IgD-negative memory B cell (primary cell): Measurements from ENCODE around the gene ZNF189. TPM values are rescaled to one million over a fixed set of nuclear protein-coding genes. Genes with fewer than 3 reads are reported as not detected.

ENCODE experiments used
- H3K27ac Mint-ChIP-seq, 3 donors: one replicate each; pipeline ENCODE4 v1.8.0; 2020 to 2022; ENCODE audit warnings: mild to moderate bottlenecking in 3 of 3, mixed read lengths in 3 of 3, moderate library complexity in 1 of 3
- H3K27me3 Mint-ChIP-seq: one replicate; pipeline ENCODE4 v1.8.0; 2021; ENCODE audit warnings: mixed read lengths
- H3K36me3 Mint-ChIP-seq: one replicate; pipeline ENCODE4 v1.8.0; 2020; ENCODE audit warnings: mild to moderate bottlenecking, mixed read lengths
- H3K4me1 Mint-ChIP-seq, 3 donors: one replicate each; pipeline ENCODE4 v1.8.0; 2020 to 2022; ENCODE audit warnings: mixed read lengths in 3 of 3, mild to moderate bottlenecking in 1 of 3
- H3K4me3 Mint-ChIP-seq, 4 donors: one replicate each; pipeline ENCODE4 v1.8.0; 2020 to 2022; ENCODE audit warnings: mild to moderate bottlenecking in 4 of 4, mixed read lengths in 4 of 4, moderate library complexity in 3 of 4
- H3K9me3 Mint-ChIP-seq, 3 donors: one replicate each; pipeline ENCODE4 v1.8.0; 2020 to 2021; ENCODE audit warnings: mixed read lengths in 3 of 3, mild to moderate bottlenecking in 1 of 3
- polyA plus RNA-seq: library from polyadenylated mRNA; unstranded; fragments of 300-500 nt; fragmentation: Illumina TruSeq; gene quantifications from one replicate; pipeline ENCODE4 v1.2.3, GENCODE V29; 2021

ZNF189 gene
- polyA plus RNA-seq, 1 donor from 2014 or later, result 3.8 TPM

DNA sequence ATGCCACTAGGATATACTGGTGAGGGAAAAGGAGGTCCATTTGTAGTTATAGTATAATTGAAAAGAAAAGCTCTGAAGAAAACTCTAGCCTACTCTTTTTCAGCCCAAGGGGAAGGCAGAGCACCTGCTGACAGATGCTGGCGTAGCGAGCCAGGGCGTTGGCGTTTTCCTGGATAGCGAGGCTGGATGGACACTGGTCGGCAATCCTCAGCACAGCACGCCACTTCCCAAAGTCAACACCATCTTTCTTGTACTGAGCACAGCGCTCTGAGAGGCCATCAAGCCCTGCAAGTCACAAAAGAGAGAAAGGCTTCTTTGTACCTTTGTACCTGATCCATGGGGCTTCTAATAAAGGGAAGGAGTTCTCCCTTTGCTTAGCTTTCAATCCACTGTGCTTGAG, 28.7 kb downstream of the ZNF189 start:
- Mint-ChIP-seq H3K4me3 (peak overlapping the region in 2 of 4 donors; percentile 1 to 19), H3K36me3 (peaks cover 8% of the 10 kb centered on the region), H3K27me3 (no peaks in the 10 kb centered on the region), H3K9me3 (peaks cover 0 to 9% (median 2%) of the 10 kb centered on the region in 3 donors), H3K4me1 (peaks cover 14 to 32% (median 20%) of the 10 kb centered on the region in 3 donors), H3K27ac (peak overlapping the region; percentile 19 to 78 (median 71))

DNA sequence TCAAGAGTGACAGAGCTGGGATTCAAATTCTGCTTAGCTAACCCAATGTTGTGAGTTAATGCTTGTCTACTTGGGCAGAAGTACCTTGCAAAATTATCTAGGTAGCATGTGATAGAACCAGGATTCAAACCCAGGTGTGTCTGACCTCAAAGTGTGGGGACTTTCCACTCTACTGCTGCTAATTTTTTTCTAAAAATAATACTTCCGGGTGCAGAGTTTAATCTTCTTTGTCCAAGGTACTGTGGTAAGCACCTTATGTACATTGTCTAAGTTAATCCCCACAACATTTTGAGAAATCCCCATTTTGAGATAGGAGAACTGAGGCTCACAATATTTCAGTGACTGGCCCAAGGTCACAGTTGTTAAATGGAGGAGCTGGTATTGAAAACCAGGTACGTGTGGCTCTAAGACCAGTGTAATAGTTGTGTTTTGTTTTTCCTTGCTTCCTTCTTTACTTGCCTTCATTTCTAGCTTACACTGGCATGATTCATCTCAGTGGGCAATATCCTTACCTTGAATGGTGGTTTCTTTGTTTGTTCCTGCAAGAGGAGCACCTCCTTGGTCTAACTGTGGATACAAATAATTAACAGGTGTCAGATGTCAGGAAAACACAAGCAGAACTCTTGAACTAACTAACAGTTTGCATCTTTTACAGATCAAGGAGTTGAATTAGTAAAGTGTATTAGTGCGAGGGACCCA, 29.5 kb downstream of the ZNF189 start:
- peak overlapping the region; percentile 19 to 92 (median 71) for H3K27ac Mint-ChIP-seq
- H3K27me3 Mint-ChIP-seq, result no peaks in the 10 kb centered on the region
- H3K36me3 Mint-ChIP-seq, result peaks cover 8% of the 10 kb centered on the region
- H3K9me3 Mint-ChIP-seq, result peaks cover 0 to 9% (median 2%) of the 10 kb centered on the region in 3 donors
- H3K4me1 Mint-ChIP-seq, result peaks cover 14 to 32% (median 20%) of the 10 kb centered on the region in 3 donors
- H3K4me3 Mint-ChIP-seq, result peak overlapping the region; percentile 1 to 65 (median 11)

- peaks cover 14 to 32% (median 20%) of the 10 kb centered on the region in 3 donors for H3K4me1 Mint-ChIP-seq
- no peaks in the 10 kb centered on the region for H3K27me3 Mint-ChIP-seq
- no peak overlapping the region for H3K27ac Mint-ChIP-seq
- H3K4me3 Mint-ChIP-seq, result no peak overlapping the region
- peaks cover 0 to 9% (median 4%) of the 10 kb centered on the region in 3 donors for H3K9me3 Mint-ChIP-seq
- peaks cover 8% of the 10 kb centered on the region for H3K36me3 Mint-ChIP-seq
These were observed 30.3 kb downstream of the ZNF189 start for GRCh38 chr9:101428909-101429308.

DNA sequence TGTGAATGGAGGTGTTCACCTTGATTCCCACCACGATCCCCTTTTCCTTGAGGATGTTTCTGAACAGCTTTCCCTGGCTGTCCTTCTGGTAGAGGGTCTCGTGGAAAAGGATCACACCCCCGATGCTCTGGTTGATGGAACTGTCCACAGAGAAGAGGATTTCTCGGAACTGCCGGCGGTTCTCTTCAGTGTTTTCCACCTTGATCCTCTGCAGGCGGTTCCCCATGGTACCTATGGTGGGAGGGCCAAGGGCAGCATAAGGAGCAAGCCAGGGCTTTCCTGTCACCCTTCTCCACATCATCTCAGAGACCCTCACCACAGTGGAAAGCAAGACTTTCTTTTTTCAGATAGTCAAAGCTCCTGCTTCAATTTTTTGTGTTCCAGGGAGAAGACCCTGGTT, 31.1 kb downstream of the ZNF189 start:
- H3K27me3 Mint-ChIP-seq, result no peaks in the 10 kb centered on the region
- peaks cover 14 to 34% (median 20%) of the 10 kb centered on the region in 3 donors for H3K4me1 Mint-ChIP-seq
- no peak overlapping the region for H3K4me3 Mint-ChIP-seq
- H3K27ac Mint-ChIP-seq, result no peak overlapping the region
- H3K36me3 Mint-ChIP-seq, result peaks cover 8% of the 10 kb centered on the region
- peaks cover 0 to 7% (median 2%) of the 10 kb centered on the region in 3 donors for H3K9me3 Mint-ChIP-seq

DNA sequence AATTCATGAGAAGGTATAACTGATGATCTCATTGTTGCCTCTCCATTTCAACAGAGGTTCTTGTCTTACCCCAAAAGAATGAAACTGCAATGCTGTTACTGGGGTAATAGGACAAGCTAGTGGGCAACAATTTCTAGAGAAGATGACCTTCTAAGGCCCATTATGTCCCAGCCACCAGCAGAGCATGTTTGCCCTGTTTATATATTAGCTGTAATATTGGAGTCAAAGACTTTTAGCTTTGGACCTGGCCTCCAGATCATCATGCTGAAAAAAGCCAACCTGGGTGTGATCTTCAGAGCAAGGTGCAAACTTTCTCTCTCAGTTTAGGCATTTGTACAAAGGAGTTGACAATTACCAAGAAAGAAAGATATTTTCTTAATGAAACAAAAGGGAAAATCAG, 33.5 kb downstream of the ZNF189 start:
- Mint-ChIP-seq H3K27ac (no peak overlapping the region), H3K4me1 (peaks cover 11 to 33% (median 25%) of the 10 kb centered on the region in 3 donors), H3K36me3 (peaks cover 8% of the 10 kb centered on the region), H3K9me3 (peaks cover 0 to 7% (median 2%) of the 10 kb centered on the region in 3 donors), H3K27me3 (peaks cover 2% of the 10 kb centered on the region), H3K4me3 (no peak overlapping the region)

GRCh38 chr9:101432740-101433139, 34.1 kb downstream of the ZNF189 start:
- H3K27me3 Mint-ChIP-seq, result peaks cover 2% of the 10 kb centered on the region
- no peak overlapping the region for H3K4me3 Mint-ChIP-seq
- H3K9me3 Mint-ChIP-seq, result peaks cover 0 to 9% (median 2%) of the 10 kb centered on the region in 3 donors

DNA sequence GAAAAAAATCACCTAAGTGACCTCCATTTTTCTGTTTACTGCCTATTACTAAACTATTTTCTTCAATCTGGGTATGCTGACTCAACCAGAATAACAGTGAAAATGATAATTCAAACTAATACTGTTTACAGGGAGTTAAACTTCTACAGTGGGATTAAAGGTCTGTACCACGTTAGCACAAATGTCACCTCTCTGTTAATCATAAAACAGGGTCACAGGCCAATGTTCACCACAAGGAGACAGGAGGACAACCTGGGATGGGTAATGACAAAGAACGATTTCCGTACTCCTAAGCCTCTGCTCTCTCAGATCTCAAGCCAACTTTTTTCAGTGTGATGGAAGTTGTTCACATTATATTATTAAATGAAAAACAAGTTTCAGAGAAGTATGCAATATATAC, 34.6 kb downstream of the ZNF189 start:
- Mint-ChIP-seq H3K27me3 (peaks cover 2% of the 10 kb centered on the region), H3K4me1 (peaks cover 3 to 22% (median 15%) of the 10 kb centered on the region in 3 donors), H3K27ac (no peak overlapping the region), H3K4me3 (no peak overlapping the region), H3K36me3 (peaks cover 8% of the 10 kb centered on the region), H3K9me3 (peaks cover 0 to 8% (median 2%) of the 10 kb centered on the region in 3 donors)

More at GRCh38 chr9:101432740-101433139, 34.1 kb downstream of the ZNF189 start:
- Mint-ChIP-seq H3K36me3 (peaks cover 8% of the 10 kb centered on the region), H3K27ac (no peak overlapping the region), H3K4me1 (peaks cover 8 to 27% (median 20%) of the 10 kb centered on the region in 3 donors)

- peaks cover 0 to 12% (median 10%) of the 10 kb centered on the region in 3 donors for H3K4me1 Mint-ChIP-seq
- H3K27ac Mint-ChIP-seq, result no peak overlapping the region
- peaks cover 5% of the 10 kb centered on the region for H3K36me3 Mint-ChIP-seq
- H3K27me3 Mint-ChIP-seq, result peaks cover 2% of the 10 kb centered on the region
- H3K4me3 Mint-ChIP-seq, result no peak overlapping the region
- H3K9me3 Mint-ChIP-seq, result peaks cover 0 to 4% (median 2%) of the 10 kb centered on the region in 3 donors
These were observed 36.3 kb downstream of the ZNF189 start for GRCh38 chr9:101434998-101435397.

- no peak within 1 kb of the TSS for H3K4me3 Mint-ChIP-seq
- H3K27me3 Mint-ChIP-seq, result peaks cover 4% of the 10 kb centered on the region
These were observed 37.0 kb downstream of the ZNF189 start, which contains the start of gene ALDOB for GRCh38 chr9:101435601-101436079. Gene ALDOB, minus strand, starts transcription at chr9:101435774. Its CDS starts 4,887 bp downstream, at chr9:101430887.

GRCh38 chr9:101437806-101438232, 39.2 kb downstream of the ZNF189 start:
- no peak overlapping the region for H3K27ac Mint-ChIP-seq
- peaks cover 5% of the 10 kb centered on the region for H3K27me3 Mint-ChIP-seq
- H3K4me3 Mint-ChIP-seq, result no peak overlapping the region
- H3K36me3 Mint-ChIP-seq, result no peaks in the 10 kb centered on the region
- peaks cover 0 to 4% (median 2%) of the 10 kb centered on the region in 3 donors for H3K9me3 Mint-ChIP-seq
- peaks cover 0 to 9% (median 5%) of the 10 kb centered on the region in 3 donors for H3K4me1 Mint-ChIP-seq

More at GRCh38 chr9:101435601-101436079, 37.0 kb downstream of the ZNF189 start, which contains the start of gene ALDOB:
- H3K9me3 Mint-ChIP-seq, result peaks cover 0 to 4% (median 2%) of the 10 kb centered on the region in 3 donors
- H3K27ac Mint-ChIP-seq, result no peak within 1 kb of the TSS
- no peaks in the 10 kb centered on the region for H3K36me3 Mint-ChIP-seq
- peaks cover 0 to 9% (median 5%) of the 10 kb centered on the region in 3 donors for H3K4me1 Mint-ChIP-seq

- H3K27me3 Mint-ChIP-seq, result peaks cover 9% of the 10 kb centered on the region
- no peak overlapping the region for H3K27ac Mint-ChIP-seq
- H3K9me3 Mint-ChIP-seq, result peaks cover 0 to 4% (median 2%) of the 10 kb centered on the region in 3 donors
- no peaks in the 10 kb centered on the region for H3K36me3 Mint-ChIP-seq
- H3K4me1 Mint-ChIP-seq, result peaks cover 0 to 9% (median 5%) of the 10 kb centered on the region in 3 donors
- H3K4me3 Mint-ChIP-seq, result no peak overlapping the region
These were observed 39.9 kb downstream of the ZNF189 start for GRCh38 chr9:101438523-101438922.

- no peak overlapping the region for H3K27ac Mint-ChIP-seq
- H3K27me3 Mint-ChIP-seq, result peaks cover 14% of the 10 kb centered on the region
- H3K9me3 Mint-ChIP-seq, result peaks cover 0 to 4% (median 0%) of the 10 kb centered on the region in 3 donors
- H3K4me1 Mint-ChIP-seq, result peaks cover 0 to 3% (median 0%) of the 10 kb centered on the region in 3 donors
- H3K4me3 Mint-ChIP-seq, result no peak overlapping the region
- no peaks in the 10 kb centered on the region for H3K36me3 Mint-ChIP-seq
These were observed 42.1 kb downstream of the ZNF189 start for GRCh38 chr9:101440714-101441230.

GRCh38 chr9:101442318-101442717, 43.7 kb downstream of the ZNF189 start:
- Mint-ChIP-seq H3K9me3 (peaks cover 0 to 1% (median 0%) of the 10 kb centered on the region in 3 donors), H3K27ac (no peak overlapping the region), H3K27me3 (peaks cover 17% of the 10 kb centered on the region), H3K36me3 (no peaks in the 10 kb centered on the region), H3K4me3 (no peak overlapping the region), H3K4me1 (peaks cover 0 to 3% (median 0%) of the 10 kb centered on the region in 3 donors)

- Mint-ChIP-seq H3K9me3 (peaks cover 0 to 1% (median 0%) of the 10 kb centered on the region in 3 donors), H3K36me3 (no peaks in the 10 kb centered on the region), H3K27ac (no peak overlapping the region), H3K4me3 (no peak overlapping the region), H3K27me3 (peaks cover 17% of the 10 kb centered on the region), H3K4me1 (peaks cover 0 to 3% (median 0%) of the 10 kb centered on the region in 3 donors)
These were observed 44.1 kb downstream of the ZNF189 start for GRCh38 chr9:101442736-101443135.

DNA sequence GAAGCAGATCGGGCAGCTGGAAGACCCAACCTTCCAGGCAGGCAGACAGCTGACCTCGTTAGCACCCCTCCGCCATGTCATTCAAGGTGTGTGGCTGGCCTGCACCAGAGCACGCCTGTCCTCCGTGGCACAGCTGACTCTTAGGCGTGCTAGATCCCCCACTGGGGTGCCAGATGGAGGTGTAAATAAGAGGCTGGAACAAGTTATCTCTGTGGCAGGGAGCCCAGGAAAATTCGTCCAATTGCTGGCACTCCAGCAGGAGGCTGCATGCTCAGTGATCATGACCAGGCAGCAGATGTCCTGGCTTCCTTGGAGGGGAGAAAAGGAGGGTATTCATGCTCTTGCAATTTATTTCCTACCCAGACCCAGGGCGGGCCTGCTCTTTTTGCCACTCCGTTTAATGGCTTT, 44.7 kb downstream of the ZNF189 start:
- no peak overlapping the region for H3K27ac Mint-ChIP-seq
- peaks cover 0 to 3% (median 0%) of the 10 kb centered on the region in 3 donors for H3K4me1 Mint-ChIP-seq
- no peaks in the 10 kb centered on the region for H3K36me3 Mint-ChIP-seq
- H3K27me3 Mint-ChIP-seq, result peaks cover 17% of the 10 kb centered on the region
- peaks cover 0 to 1% (median 0%) of the 10 kb centered on the region in 3 donors for H3K9me3 Mint-ChIP-seq
- H3K4me3 Mint-ChIP-seq, result no peak overlapping the region
